DND-41 (cell line): Measurements from ENCODE around the gene KCP.

ENCODE experiments used
- CTCF ChIP-seq: IDR thresholded peaks from 2 replicates; pipeline ENCODE4 v1.5.1; 2012; ENCODE audit warnings: borderline replicate concordance, low read length, moderate library complexity, mild to moderate bottlenecking; ENCODE audit not compliant: poor library complexity, severe bottlenecking; ENCODE audit errors: extremely low read depth
- EZH2 ChIP-seq: IDR thresholded peaks from 3 replicates; pipeline ENCODE4 v1.6.1; 2012; ENCODE audit warnings: borderline replicate concordance, low read depth, mild to moderate bottlenecking, moderate library complexity, low read length, inconsistent platforms; ENCODE audit not compliant: severe bottlenecking

- TF ChIP-seq CTCF: no peak
- no peak for TF ChIP-seq EZH2
These were observed 21.7 kb upstream of the KCP start for GRCh38 chr7:128931965-128932861.
